GM21786 (cell line): ENCODE results near the gene GPR42.
A peak's percentile ranks its signal among the peaks of the same experiment; 100 is the strongest.
"Not testable (repeated sequence)": the region's sequence is repeated elsewhere in the genome, so short reads cannot be mapped to it uniquely, and the experiment has no call there.

Source experiments
- ATAC-seq: cut with Tn5 transposase; IDR thresholded peaks from one replicate; pipeline ENCODE4 v1.9.1; 2021; ENCODE audit not compliant: unreplicated experiment

Gene GPR42

DNA sequence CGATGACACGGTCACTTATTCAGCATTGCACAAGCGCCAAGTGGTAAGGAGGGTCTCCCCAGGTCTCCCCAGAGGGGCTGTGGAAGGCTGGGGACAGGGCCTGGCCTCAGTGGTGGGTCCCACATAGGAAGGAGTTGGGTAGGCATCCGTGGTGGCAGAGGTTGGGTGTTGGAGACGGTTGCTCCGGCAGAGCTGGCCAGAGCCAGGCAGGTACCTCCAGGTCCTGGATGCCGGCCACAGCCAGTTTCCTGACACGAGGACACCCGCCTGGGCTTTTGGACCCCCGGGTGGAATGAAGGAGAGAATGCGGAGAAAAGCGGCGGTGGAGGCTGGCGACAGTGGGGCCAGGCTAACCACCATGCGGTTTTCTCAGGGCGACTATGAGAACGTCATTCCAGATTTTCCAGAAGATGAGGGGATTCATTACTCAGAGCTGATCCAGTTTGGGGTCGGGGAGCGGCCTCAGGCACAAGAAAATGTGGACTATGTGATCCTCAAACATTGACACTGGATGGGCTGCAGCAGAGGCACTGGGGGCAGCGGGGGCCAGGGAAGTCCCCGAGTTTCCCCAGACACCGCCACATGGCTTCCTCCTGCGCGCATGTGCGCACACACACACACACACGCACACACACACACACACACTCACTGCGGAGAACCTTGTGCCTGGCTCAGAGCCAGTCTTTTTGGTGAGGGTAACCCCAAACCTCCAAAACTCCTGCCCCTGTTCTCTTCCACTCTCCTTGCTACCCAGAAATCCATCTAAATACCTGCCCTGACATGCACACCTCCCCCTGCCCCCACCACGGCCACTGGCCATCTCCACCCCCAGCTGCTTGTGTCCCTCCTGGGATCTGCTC is 24.4 kb upstream of the GPR42 start:
- ATAC-seq, result no peak

- ATAC-seq, result peak; percentile 57
These were observed 23.5 kb upstream of the GPR42 start, which contains the start of gene FFAR1 for GRCh38 chr19:35347171-35347929. FFAR1 (plus strand) TSS chr19:35347902; CDS start chr19:35351552, 3,650 bp downstream.

GRCh38 chr19:35347930-35348298 is 23.0 kb upstream of the GPR42 start:
- no peak for ATAC-seq

DNA sequence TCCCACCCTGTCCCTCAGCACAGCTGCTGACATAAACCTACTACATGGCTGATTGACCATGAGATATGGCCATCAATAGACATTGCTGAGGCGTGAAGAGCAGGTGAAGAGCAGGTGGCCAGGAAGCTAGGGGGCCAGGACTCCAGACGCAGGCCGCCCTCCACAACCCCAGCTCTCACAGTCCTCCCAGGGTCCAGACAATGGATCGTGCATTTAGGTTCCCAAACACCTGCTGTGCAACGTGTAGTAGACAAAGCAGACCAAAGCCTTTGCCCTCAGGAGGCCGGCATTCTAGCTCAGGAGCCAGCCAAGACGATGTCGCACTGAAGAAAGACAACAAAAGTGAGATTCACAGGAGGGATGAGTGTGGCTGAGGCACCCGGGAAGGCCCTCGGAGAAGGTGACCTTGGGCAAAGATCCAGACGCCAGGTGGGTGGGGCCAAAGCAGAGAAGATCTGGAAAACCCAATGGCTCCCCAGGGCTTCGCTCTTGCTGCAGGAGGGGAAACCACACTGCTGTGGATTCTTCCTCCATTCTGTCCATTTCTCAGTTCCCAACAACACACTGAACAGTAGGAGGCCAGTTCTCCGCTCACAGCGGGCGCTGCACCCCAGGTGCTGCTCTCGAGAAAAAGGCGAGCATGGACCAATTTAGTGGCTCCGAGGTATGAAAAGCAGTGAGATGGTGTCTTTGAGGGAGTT is 21.8 kb upstream of the GPR42 start:
- no peak for ATAC-seq

DNA sequence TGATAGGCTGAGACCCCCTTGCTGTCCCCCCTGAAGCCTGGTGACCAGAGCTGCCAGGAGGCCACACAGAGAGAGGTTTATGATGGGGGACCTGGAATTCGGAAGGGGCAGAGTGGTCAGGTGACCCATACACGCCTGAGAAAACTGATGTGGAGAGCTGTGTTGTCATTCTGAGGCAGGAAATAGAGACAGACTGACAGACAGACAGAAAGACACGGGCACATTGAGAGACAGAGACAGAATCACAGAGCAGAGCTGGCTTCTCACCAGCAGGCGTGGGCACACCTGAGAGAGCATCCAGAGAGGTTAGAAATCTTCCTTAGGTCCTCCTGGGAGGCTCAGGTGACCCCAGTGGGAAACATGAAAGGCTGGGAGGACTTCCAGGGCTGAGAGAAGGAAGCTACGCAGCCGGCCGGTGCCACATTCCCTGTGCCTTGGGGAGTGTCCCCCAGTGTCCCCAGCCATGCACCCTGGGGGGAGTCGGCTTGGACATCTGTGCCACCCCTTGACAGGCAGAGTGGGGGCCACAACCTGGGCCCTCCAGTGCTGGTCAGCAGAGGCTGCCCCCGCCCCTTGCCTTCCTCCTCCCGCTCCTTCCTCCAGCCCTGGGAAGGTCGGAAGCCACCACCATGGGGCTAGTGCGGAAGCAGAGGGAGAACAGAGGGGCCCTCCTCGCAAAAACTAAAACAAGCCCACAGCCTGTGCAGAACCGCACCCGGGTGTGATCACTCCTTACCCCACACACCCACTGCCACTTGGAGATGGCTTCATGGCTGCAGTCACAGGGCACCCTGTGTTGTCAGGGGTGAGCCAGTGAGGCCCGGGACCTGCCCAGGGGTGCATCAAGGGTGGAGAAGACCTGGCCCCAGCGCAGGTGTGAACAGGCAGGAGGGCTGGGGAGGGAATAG is 21.0 kb upstream of the GPR42 start:
- no peak for ATAC-seq

- no peak for ATAC-seq
These were observed 20.3 kb upstream of the GPR42 start for GRCh38 chr19:35350591-35350990.

DNA sequence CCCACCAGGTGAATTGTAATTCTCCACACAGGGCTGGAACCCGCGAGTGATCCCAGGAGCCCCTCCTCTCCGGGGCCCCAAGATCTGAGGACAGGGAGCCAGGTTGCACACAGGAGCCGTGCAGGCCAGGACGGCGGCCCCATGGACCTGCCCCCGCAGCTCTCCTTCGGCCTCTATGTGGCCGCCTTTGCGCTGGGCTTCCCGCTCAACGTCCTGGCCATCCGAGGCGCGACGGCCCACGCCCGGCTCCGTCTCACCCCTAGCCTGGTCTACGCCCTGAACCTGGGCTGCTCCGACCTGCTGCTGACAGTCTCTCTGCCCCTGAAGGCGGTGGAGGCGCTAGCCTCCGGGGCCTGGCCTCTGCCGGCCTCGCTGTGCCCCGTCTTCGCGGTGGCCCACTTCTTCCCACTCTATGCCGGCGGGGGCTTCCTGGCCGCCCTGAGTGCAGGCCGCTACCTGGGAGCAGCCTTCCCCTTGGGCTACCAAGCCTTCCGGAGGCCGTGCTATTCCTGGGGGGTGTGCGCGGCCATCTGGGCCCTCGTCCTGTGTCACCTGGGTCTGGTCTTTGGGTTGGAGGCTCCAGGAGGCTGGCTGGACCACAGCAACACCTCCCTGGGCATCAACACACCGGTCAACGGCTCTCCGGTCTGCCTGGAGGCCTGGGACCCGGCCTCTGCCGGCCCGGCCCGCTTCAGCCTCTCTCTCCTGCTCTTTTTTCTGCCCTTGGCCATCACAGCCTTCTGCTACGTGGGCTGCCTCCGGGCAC is 19.3 kb upstream of the GPR42 start:
- no peak for ATAC-seq

DNA sequence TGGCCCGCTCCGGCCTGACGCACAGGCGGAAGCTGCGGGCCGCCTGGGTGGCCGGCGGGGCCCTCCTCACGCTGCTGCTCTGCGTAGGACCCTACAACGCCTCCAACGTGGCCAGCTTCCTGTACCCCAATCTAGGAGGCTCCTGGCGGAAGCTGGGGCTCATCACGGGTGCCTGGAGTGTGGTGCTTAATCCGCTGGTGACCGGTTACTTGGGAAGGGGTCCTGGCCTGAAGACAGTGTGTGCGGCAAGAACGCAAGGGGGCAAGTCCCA is 18.8 kb upstream of the GPR42 start:
- ATAC-seq, result no peak

DNA sequence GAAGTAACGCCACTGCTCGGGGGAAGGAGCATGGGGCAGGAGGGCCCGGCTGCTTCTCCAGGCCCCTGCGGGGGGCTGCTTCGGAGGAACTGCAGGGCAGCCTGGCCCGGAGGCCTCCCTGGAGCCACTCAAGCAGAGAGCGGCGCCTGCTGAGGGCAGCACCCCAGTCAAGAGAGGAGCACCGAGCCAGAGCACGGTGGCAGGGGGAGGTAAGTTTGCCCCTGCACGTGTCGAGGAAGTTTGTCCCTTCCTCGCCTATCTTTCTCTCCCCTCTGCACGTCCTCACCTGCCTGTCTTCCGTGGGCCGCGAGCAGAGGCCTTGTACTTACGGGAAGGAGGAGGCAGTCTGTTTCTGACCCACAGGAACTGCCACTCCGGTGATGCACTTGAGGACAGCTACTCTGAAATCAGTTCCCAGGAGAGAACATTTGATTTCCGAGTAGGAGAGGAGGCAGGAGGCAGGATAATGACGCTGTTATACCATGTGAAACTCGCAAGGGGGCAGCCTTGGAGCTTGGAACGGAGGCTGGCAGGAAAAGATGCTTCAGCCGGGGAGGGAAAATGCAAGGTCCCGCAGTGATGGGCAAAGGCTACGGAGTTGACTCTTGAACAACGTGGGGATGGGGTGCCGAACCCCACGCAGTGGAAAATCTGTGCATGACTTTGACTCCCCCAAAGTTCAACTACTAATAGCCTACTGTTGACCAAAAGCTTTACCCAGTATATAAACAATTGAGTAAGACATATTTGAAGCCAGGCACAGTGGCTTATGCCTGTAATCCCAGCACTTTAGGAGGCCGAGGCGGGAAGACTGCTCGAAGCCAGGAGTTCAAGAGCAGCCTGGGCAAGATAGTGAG is 18.2 kb upstream of the GPR42 start:
- no peak for ATAC-seq

- no peak for ATAC-seq
These were observed 17.2 kb upstream of the GPR42 start for GRCh38 chr19:35353635-35354034.

DNA sequence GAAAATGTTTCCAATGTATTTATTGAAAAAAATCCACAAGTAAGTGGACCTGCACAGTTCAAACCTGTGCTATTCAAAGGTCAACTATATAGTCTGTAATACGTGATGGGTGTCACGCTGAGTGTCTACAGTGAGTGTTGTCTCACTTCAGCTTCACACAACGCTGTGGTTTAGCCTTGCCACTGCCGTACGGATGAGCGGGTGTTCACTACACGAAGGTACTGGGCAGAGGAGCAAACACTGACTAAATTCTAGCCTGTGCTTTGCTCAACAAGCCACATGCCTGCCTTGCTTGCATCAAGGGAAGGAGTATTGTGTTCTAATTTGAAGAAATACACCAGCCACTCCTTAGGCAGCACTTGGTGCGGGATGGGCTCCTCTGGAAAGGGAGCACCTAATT is 16.0 kb upstream of the GPR42 start:
- no peak for ATAC-seq

- no peak for ATAC-seq
These were observed 14.9 kb upstream of the GPR42 start for GRCh38 chr19:35355791-35356460.

- ATAC-seq, result no peak
These were observed 12.8 kb upstream of the GPR42 start, which contains the start of gene FFAR3 for GRCh38 chr19:35357867-35358573. FFAR3 (plus strand) TSS chr19:35358460; CDS start chr19:35358891, 431 bp downstream.

GRCh38 chr19:35358834-35359233 is 12.0 kb upstream of the GPR42 start:
- not testable (repeated sequence) for ATAC-seq

- ATAC-seq, result not testable (repeated sequence)
These were observed 11.5 kb upstream of the GPR42 start for GRCh38 chr19:35359395-35359794.

- not testable (repeated sequence) for ATAC-seq
These were observed 10.8 kb upstream of the GPR42 start for GRCh38 chr19:35360081-35360480.

GRCh38 chr19:35360880-35361420 is 9.9 kb upstream of the GPR42 start:
- no peak for ATAC-seq
